ENCODE results near the gene MCF2L. TPM values are rescaled to one million over a fixed set of nuclear protein-coding genes. Genes with fewer than 3 reads are reported as not detected.
"Not testable (repeated sequence)": the region's sequence is repeated elsewhere in the genome, so short reads cannot be mapped to it uniquely, and the experiment has no call there.

Gene MCF2L
- polyA plus RNA-seq, 5 donors, result 22.2 to 33.9 (median 29.1) TPM

- no peak for DNase-seq
Observed at GRCh38 chr13:113047587-113047986, 78.6 kb downstream of the MCF2L start.

- DNase-seq, result no peak
Observed at GRCh38 chr13:113048766-113049165, 79.8 kb downstream of the MCF2L start.

- DNase-seq, result no peak
Observed at GRCh38 chr13:113049521-113049941, 80.5 kb downstream of the MCF2L start.

GRCh38 chr13:113049981-113050380, 81.0 kb downstream of the MCF2L start:
- no peak for DNase-seq

- no peak for DNase-seq
Observed at GRCh38 chr13:113050734-113051431, 81.9 kb downstream of the MCF2L start.

- no peak for DNase-seq
Observed at GRCh38 chr13:113051641-113052040, 82.6 kb downstream of the MCF2L start.

GRCh38 chr13:113052206-113052605, 83.2 kb downstream of the MCF2L start:
- no peak for DNase-seq

- no peak for DNase-seq
Observed at GRCh38 chr13:113052971-113053370, 84.0 kb downstream of the MCF2L start.

GRCh38 chr13:113053376-113053775, 84.4 kb downstream of the MCF2L start:
- no peak for DNase-seq

GRCh38 chr13:113053801-113054604, 85.0 kb downstream of the MCF2L start:
- no peak for DNase-seq

GRCh38 chr13:113057084-113057483, 88.1 kb downstream of the MCF2L start:
- no peak for DNase-seq

GRCh38 chr13:113057559-113057958, 88.5 kb downstream of the MCF2L start:
- DNase-seq, result not testable (repeated sequence)

- no peak for DNase-seq
Observed at GRCh38 chr13:113058129-113058987, 89.3 kb downstream of the MCF2L start.

- DNase-seq, result no peak
Observed at GRCh38 chr13:113058988-113059850, 90.2 kb downstream of the MCF2L start.

- DNase-seq, result no peak
Observed at GRCh38 chr13:113059891-113060290, 90.9 kb downstream of the MCF2L start.

- no peak for DNase-seq
Observed at GRCh38 chr13:113060557-113061270, 91.7 kb downstream of the MCF2L start.

GRCh38 chr13:113061271-113061625, 92.2 kb downstream of the MCF2L start:
- DNase-seq, result no peak

GRCh38 chr13:113061796-113062425, 92.9 kb downstream of the MCF2L start:
- DNase-seq, result no peak

GRCh38 chr13:113062691-113063090, 93.7 kb downstream of the MCF2L start:
- no peak for DNase-seq

GRCh38 chr13:113063091-113063491, 94.1 kb downstream of the MCF2L start:
- no peak for DNase-seq
